Spleen (tissue), 11 donors: ENCODE results near the gene RFXANK. TPM values are rescaled to one million over a fixed set of nuclear protein-coding genes. Genes with fewer than 3 reads are reported as not detected.

Source experiments
- DNase-seq: peaks from one replicate; pipeline ENCODE4 v3.0.0-alpha.2; 2020
- H3K27ac ChIP-seq, 8 donors: fragments of 200-600 bp; sonication (generic) in 7 of 8; 1 replicate in 4 of 8; 2 replicates in 4 of 8; pipeline versions ENCODE4 v1.5.0 to v1.8.0; 2016 to 2021; ENCODE audit warnings: inconsistent platforms in 4 of 8, mild to moderate bottlenecking in 4 of 8, moderate library complexity in 1 of 8
- H3K27me3 ChIP-seq, 7 donors: fragments of 200-600 bp; sonication (generic) in 6 of 7; replicated peaks in 1 of 7; 1 replicate in 4 of 7; 2 replicates in 3 of 7; pipeline versions ENCODE4 v1.5.0 to v1.8.0; 2016 to 2021; ENCODE audit warnings: inconsistent platforms in 3 of 7, mild to moderate bottlenecking in 1 of 7
- H3K36me3 ChIP-seq, 6 donors: fragments of 200-600 bp; sonication (generic) in 5 of 6; 1 replicate in 4 of 6; 2 replicates in 2 of 6; pipeline versions ENCODE4 v1.5.0 to v1.8.0; 2016 to 2021; ENCODE audit warnings: inconsistent platforms in 2 of 6
- H3K4me1 ChIP-seq, 6 donors: fragments of 200-600 bp; sonication (generic) in 5 of 6; 1 replicate in 3 of 6; 2 replicates in 3 of 6; pipeline versions ENCODE4 v1.5.0 to v1.8.0; 2016 to 2021; ENCODE audit warnings: inconsistent platforms in 3 of 6
- H3K4me3 ChIP-seq, 8 donors: fragments of 200-600 bp; sonication (generic) in 7 of 8; 1 replicate in 4 of 8; 2 replicates in 4 of 8; pipeline versions ENCODE4 v1.5.0 to v1.8.0; 2016 to 2021; ENCODE audit warnings: inconsistent platforms in 4 of 8, mild to moderate bottlenecking in 4 of 8, moderate library complexity in 2 of 8
- H3K9me3 ChIP-seq, 8 donors: fragments of 200-600 bp; sonication (generic) in 7 of 8; 1 replicate in 4 of 8; 2 replicates in 4 of 8; pipeline versions ENCODE4 v1.5.0 to v1.8.0; 2016 to 2021; ENCODE audit warnings: inconsistent platforms in 4 of 8
- POLR2A ChIP-seq, 3 donors: fragments of 450-650 bp; IDR thresholded peaks; one replicate each; pipeline ENCODE4 v1.5.1; 2017; ENCODE audit warnings: antibody characterized with exemption in 3 of 3, mild to moderate bottlenecking in 1 of 3
- POLR2AphosphoS5 ChIP-seq, 3 donors: sonication (generic); formaldehyde crosslinking; IDR thresholded peaks; one replicate each; pipeline ENCODE4 v1.5.1; 2017; ENCODE audit warnings: antibody characterized with exemption in 3 of 3
- WGBS, 5 donors: extraction: QIAGEN DNeasy Blood & Tissue Kit in 3 of 5; methylation state at CpG; one replicate each; pipeline versions ENCODE4 v1.1.5 to v1.1.7; 2013 to 2018; 5-methylcytosine and 5-hydroxymethylcytosine counted together
- intact Hi-C: fragments of 100-400 bp; cut with DNase I; formaldehyde crosslinking; loops from one replicate; pipeline ENCODE4 v1.15.0; 2023; ENCODE audit warnings: low total_unique reads
- polyA plus RNA-seq, 3 donors: library from polyadenylated mRNA; stranded (reverse); fragments of 200-250 nt; gene quantifications; one replicate each; pipeline ENCODE4 v1.2.1, GENCODE V29; 2013
- total RNA-seq, 7 donors: library from RNA; depleted of rRNA in 3 of 7; stranded (reverse); fragments of >200 nt in 3 of 7; fragmentation: NEBNext Ultra II Directional in 4 of 7; extraction: Animal tissue kit (Norgen Biotek cat#: 25700) in 4 of 7; gene quantifications; one replicate each; pipeline versions ENCODE4 v1.1.0 to v1.2.1, GENCODE V29; 2016 to 2021
- TF ChIP-seq, protein P1 (sequence below), 11 experiments: fragments of 200-600 bp in 7 of 11; fragments of 450-650 bp in 4 of 11; sonication (generic) in 4 of 11; IDR thresholded peaks in 8 of 11; conservative IDR thresholded peaks in 3 of 11; 1 replicate in 7 of 11; 2 replicates in 4 of 11; pipeline versions ENCODE4 v1.4.0 to v1.8.0; 2016 to 2021; ENCODE audit warnings: antibody characterized with exemption in 11 of 11, inconsistent platforms in 4 of 11, mild to moderate bottlenecking in 1 of 11
- donor health status: healthy with polysubstance abuse.
- donor health status: DM: no; HTN: no; CAD: no; lungs with moderate emphysema.
- donor health status: DM: no; HTN: no; CAD: no.
- donor health status: Bipolar disorder and iron deficiency.
- donor health status: healthy.
- donor health status: DM: no; HTN: no; CAD: no.
- donor health status: DM: yes; HTN: yes; CAD: no.

The RFXANK gene
- total and polyA plus RNA-seq, 10 donors, result 47.4 to 139 (median 75.7) TPM

DNA sequence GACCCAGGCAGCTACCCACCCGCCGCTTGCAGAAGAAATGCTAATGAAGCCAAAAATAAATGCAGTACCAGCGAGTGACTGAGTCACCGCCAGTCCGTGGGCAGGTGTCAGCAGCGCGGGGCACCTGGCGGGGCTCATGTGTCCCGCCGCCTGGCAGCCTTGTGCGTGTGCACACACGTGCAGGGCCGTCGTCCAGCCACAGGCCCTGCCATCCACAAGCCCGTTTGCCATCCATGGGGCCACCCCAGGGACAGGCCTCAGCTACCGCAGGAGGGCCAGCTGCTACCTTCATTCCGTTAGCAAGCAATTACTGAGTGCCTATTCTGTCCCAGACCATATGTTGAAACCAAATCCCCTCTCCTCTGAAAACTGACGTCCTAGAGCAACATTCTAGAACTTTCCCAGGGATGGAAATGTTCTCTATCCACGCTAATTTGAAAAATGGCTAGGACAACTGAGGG, 40.2 kb downstream of the RFXANK start:
- intact Hi-C loops, result no loop called here
- Histone ChIP-seq H3K27me3 (peaks cover 0 to 24% (median 0%) of the 10 kb centered on the region in 7 donors), H3K4me3 (no peak overlapping the region), H3K4me1 (no peaks in the 10 kb centered on the region), H3K27ac (no peak overlapping the region), H3K9me3 (peaks cover 0 to 37% (median 34%) of the 10 kb centered on the region in 8 donors), H3K36me3 (no peaks in the 10 kb centered on the region)
- 67 to 78% (median 73%) methylated on average over 6 to 19 of the region's 19 CpGs for WGBS, 5 donors
- DNase-seq, result no peak
- TF ChIP-seq POLR2A (IDR thresholded peaks at IDR 0.05), result no peak
- TF ChIP-seq, protein P1, sequence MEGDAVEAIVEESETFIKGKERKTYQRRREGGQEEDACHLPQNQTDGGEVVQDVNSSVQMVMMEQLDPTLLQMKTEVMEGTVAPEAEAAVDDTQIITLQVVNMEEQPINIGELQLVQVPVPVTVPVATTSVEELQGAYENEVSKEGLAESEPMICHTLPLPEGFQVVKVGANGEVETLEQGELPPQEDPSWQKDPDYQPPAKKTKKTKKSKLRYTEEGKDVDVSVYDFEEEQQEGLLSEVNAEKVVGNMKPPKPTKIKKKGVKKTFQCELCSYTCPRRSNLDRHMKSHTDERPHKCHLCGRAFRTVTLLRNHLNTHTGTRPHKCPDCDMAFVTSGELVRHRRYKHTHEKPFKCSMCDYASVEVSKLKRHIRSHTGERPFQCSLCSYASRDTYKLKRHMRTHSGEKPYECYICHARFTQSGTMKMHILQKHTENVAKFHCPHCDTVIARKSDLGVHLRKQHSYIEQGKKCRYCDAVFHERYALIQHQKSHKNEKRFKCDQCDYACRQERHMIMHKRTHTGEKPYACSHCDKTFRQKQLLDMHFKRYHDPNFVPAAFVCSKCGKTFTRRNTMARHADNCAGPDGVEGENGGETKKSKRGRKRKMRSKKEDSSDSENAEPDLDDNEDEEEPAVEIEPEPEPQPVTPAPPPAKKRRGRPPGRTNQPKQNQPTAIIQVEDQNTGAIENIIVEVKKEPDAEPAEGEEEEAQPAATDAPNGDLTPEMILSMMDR (IDR thresholded peaks at IDR 0.05 in 8 of 11, conservative IDR thresholded peaks at IDR 0.05 in 3 of 11), result no peak
- TF ChIP-seq POLR2AphosphoS5 (IDR thresholded peaks at IDR 0.05), result no peak

DNA sequence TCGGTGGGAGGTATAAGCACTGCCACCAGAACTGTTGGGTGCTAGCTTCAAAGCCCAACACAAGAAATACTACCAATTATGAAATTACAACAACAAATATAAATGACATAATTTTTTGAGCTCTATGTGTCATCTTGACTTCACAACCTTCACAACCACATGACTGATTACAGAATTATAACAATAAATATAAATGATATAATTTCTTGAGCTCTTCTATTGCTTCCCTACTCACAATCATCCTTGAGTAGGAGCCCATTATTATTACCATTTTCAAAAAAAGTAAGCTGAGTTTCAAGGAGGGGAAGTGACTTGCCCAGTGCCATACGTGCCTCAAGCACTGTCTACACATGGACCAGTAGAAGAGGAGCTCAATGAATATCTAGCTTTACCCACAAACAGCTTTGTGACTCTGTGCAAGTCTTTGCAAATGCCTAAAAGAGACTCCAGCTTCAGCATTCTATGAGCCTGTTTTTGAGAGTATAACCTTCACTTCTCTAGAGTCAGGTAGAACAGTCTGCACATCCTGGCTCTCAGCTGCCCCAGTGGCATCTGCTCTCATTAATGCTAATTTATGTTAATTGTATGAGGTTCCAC, 42.3 kb downstream of the RFXANK start:
- Histone ChIP-seq H3K4me1 (no peaks in the 10 kb centered on the region), H3K27me3 (peaks cover 0 to 23% (median 4%) of the 10 kb centered on the region in 7 donors), H3K27ac (no peak overlapping the region), H3K9me3 (peaks cover 0 to 37% (median 34%) of the 10 kb centered on the region in 8 donors), H3K36me3 (no peaks in the 10 kb centered on the region), H3K4me3 (no peak overlapping the region)
- 72 to 94% (median 89%) methylated on average over 2 of the region's 2 CpGs for WGBS, 5 donors
- no peak for TF ChIP-seq POLR2AphosphoS5 (IDR thresholded peaks at IDR 0.05)
- TF ChIP-seq, protein P1 (IDR thresholded peaks at IDR 0.05 in 8 of 11, conservative IDR thresholded peaks at IDR 0.05 in 3 of 11), result no peak
- TF ChIP-seq POLR2A (IDR thresholded peaks at IDR 0.05), result no peak
- intact Hi-C loops, result no loop called here
- no peak for DNase-seq

DNA sequence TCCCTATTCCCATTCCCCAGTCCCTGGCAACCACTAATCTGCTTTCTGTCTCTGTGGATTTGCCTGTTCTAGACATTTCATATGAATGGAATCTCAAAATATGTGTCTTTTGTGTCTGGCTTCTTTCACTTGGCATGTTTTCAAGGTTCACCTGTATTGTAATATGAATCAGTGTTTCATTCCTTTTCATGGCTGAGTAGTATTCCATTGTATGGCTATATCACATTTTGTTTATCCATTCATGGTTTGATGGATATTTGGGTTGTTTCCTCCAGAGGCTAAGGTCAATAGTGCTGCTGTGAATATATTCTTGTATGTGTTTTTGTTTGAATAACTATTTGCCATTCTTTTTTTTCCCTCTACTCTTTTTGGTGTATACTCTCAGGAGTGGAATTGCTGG, 44.1 kb downstream of the RFXANK start:
- peaks cover 0 to 42% (median 11%) of the 10 kb centered on the region in 7 donors for H3K27me3 ChIP-seq
- no peak overlapping the region for H3K27ac ChIP-seq
- intact Hi-C loops, result no loop called here
- no peaks in the 10 kb centered on the region for H3K4me1 ChIP-seq
- no peaks in the 10 kb centered on the region for H3K36me3 ChIP-seq
- DNase-seq, result no peak
- no peak for TF ChIP-seq POLR2AphosphoS5 (IDR thresholded peaks at IDR 0.05)
- TF ChIP-seq, protein P1 (IDR thresholded peaks at IDR 0.05 in 8 of 11, conservative IDR thresholded peaks at IDR 0.05 in 3 of 11), result no peak
- no peak for TF ChIP-seq POLR2A (IDR thresholded peaks at IDR 0.05)
- H3K4me3 ChIP-seq, result no peak overlapping the region
- peaks cover 0 to 37% (median 34%) of the 10 kb centered on the region in 8 donors for H3K9me3 ChIP-seq

DNA sequence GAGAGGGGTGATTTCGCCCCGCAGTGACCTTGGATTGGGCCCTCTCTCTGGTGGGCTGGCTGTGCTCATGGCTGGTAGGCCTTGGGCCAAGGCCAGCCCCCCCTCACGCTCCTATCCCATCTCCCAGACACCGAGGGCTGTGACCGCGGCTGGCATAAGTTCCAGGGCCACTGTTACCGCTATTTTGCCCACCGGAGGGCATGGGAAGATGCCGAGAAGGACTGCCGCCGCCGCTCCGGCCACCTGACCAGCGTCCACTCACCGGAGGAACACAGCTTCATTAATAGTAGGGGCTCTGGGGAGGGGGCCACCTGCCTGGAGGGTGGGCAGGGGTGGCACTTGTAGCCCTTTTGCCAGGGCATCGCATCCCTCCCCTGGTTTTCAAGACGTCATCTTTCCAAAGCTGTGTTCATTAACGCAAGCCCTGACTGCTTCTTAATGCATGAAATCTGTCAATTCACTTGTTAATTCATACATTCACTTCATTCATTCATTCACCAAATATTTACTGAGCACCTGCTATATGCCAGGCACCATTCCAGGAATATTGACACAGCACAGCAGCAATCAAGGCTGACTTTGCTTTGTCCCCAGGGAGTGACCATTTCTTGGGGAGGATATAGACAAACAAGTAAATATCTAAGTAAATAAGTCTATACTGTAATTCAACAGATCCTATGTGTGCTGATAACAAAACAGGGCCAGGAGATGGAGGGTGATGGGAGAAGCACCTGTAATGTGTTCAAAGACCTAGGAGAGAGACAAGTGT, 46.3 kb downstream of the RFXANK start:
- peaks cover 0 to 44% (median 11%) of the 10 kb centered on the region in 7 donors for H3K27me3 ChIP-seq
- 81 to 86% (median 82%) methylated on average over 18 of the region's 18 CpGs for WGBS, 5 donors
- no peaks in the 10 kb centered on the region for H3K4me1 ChIP-seq
- peaks cover 0 to 33% (median 31%) of the 10 kb centered on the region in 8 donors for H3K9me3 ChIP-seq
- TF ChIP-seq, protein P1 (IDR thresholded peaks at IDR 0.05 in 8 of 11, conservative IDR thresholded peaks at IDR 0.05 in 3 of 11), result no peak
- TF ChIP-seq POLR2A (IDR thresholded peaks at IDR 0.05) (no peak), POLR2AphosphoS5 (IDR thresholded peaks at IDR 0.05) (no peak)
- intact Hi-C loops, result no loop called here
- no peak overlapping the region for H3K4me3 ChIP-seq
- no peak for DNase-seq
- no peaks in the 10 kb centered on the region for H3K36me3 ChIP-seq
- H3K27ac ChIP-seq, result no peak overlapping the region
